ENCODE data around the gene KASH5. TPM values are rescaled to one million over a fixed set of nuclear protein-coding genes. Genes with fewer than 3 reads are reported as not detected.

The KASH5 gene
- total and polyA plus RNA-seq, 2 of the 13 experiments (the other 11 are each of a cell fraction or from before 2014, with no cell fraction given), result not detected

DNA sequence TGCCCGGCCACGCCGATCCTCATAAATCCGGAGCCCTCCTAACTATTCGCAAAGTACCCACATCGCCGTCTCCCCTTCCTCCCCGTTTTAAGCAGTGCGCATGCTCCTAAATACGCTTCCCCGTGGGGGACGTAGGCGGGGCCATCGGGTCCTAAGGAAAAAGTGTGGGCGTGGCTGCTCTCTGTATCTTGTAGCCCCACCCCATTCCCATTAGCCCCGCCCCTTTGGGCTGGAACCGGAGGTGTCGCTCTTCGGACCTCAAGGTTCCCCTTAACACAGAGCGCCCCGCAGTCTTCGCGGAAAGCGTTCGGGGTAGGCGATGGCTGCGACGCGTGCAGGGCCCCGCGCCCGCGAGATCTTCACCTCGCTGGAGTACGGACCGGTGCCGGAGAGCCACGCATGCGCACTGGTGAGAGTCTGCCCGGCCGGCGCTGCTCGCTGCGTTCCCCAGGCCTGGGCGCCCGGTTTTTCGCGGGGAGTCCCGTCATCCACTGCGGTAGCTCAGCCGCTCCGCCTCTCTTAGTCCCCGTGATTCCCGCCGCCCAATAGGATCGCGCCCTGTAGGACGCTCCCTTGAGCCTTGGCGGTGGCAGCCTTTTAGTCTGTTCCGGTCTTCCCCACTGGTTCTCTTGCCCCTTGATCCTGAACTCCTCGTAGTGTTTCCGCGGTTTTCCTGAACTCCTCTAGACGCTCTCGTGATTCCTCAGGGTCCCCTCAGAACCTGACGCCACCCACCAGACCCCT is 65.1 kb downstream of the KASH5 start, which contains the start of gene ALDH16A1 (continued):
- TF ChIP-seq, protein P1, sequence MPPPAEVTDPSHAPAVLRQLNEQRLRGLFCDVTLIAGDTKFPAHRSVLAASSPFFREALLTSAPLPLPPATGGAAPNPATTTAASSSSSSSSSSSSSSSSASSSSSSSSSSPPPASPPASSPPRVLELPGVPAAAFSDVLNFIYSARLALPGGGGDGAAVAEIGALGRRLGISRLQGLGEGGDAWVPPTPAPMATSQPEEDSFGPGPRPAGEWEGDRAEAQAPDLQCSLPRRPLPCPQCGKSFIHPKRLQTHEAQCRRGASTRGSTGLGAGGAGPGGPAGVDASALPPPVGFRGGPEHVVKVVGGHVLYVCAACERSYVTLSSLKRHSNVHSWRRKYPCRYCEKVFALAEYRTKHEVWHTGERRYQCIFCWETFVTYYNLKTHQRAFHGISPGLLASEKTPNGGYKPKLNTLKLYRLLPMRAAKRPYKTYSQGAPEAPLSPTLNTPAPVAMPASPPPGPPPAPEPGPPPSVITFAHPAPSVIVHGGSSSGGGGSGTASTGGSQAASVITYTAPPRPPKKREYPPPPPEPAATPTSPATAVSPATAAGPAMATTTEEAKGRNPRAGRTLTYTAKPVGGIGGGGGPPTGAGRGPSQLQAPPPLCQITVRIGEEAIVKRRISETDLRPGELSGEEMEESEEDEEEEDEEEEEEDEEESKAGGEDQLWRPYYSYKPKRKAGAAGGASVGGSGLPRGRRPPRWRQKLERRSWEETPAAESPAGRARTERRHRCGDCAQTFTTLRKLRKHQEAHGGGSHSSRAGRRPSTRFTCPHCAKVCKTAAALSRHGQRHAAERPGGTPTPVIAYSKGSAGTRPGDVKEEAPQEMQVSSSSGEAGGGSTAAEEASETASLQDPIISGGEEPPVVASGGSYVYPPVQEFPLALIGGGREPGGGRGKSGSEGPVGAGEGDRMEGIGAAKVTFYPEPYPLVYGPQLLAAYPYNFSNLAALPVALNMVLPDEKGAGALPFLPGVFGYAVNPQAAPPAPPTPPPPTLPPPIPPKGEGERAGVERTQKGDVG (CRISPR knock-in tag; IDR thresholded peaks at IDR 0.05; ENCODE audit: borderline replicate concordance), result no peak
- TF ChIP-seq, protein P2, sequence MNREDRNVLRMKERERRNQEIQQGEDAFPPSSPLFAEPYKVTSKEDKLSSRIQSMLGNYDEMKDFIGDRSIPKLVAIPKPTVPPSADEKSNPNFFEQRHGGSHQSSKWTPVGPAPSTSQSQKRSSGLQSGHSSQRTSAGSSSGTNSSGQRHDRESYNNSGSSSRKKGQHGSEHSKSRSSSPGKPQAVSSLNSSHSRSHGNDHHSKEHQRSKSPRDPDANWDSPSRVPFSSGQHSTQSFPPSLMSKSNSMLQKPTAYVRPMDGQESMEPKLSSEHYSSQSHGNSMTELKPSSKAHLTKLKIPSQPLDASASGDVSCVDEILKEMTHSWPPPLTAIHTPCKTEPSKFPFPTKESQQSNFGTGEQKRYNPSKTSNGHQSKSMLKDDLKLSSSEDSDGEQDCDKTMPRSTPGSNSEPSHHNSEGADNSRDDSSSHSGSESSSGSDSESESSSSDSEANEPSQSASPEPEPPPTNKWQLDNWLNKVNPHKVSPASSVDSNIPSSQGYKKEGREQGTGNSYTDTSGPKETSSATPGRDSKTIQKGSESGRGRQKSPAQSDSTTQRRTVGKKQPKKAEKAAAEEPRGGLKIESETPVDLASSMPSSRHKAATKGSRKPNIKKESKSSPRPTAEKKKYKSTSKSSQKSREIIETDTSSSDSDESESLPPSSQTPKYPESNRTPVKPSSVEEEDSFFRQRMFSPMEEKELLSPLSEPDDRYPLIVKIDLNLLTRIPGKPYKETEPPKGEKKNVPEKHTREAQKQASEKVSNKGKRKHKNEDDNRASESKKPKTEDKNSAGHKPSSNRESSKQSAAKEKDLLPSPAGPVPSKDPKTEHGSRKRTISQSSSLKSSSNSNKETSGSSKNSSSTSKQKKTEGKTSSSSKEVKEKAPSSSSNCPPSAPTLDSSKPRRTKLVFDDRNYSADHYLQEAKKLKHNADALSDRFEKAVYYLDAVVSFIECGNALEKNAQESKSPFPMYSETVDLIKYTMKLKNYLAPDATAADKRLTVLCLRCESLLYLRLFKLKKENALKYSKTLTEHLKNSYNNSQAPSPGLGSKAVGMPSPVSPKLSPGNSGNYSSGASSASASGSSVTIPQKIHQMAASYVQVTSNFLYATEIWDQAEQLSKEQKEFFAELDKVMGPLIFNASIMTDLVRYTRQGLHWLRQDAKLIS (CRISPR knock-in tag; IDR thresholded peaks at IDR 0.05), result no peak
- TF ChIP-seq NFYB (CRISPR knock-in tag; IDR thresholded peaks at IDR 0.05) (peak; percentile 88), ZNF644 (CRISPR knock-in tag; IDR thresholded peaks at IDR 0.05; ENCODE audit: low read depth) (no peak), ZNF468 (CRISPR knock-in tag; IDR thresholded peaks at IDR 0.05) (no peak), SP140L (CRISPR knock-in tag; IDR thresholded peaks at IDR 0.05; ENCODE audit: borderline replicate concordance) (no peak), PRMT3 (CRISPR knock-in tag; IDR thresholded peaks at IDR 0.05; ENCODE audit: borderline replicate concordance, low read depth) (no peak), TRIM24 (CRISPR knock-in tag; IDR thresholded peaks at IDR 0.05) (no peak), FOXA3 (CRISPR knock-in tag; IDR thresholded peaks at IDR 0.05) (0 out of 2 replicates have a peak, but pooled peaks have one; percentile 2), ZNF652 (CRISPR knock-in tag; IDR thresholded peaks at IDR 0.05; ENCODE audit: borderline replicate concordance, low read depth) (no peak), SP4 (CRISPR knock-in tag; IDR thresholded peaks at IDR 0.05) (peak; percentile 95), ELF4 (CRISPR knock-in tag; IDR thresholded peaks at IDR 0.05; ENCODE audit: borderline replicate concordance) (no peak), EED (CRISPR knock-in tag; IDR thresholded peaks at IDR 0.05) (no peak), RAD21 (CRISPR knock-in tag; IDR thresholded peaks at IDR 0.05) (no peak), ZNF577 (CRISPR knock-in tag; IDR thresholded peaks at IDR 0.05; ENCODE audit: borderline replicate concordance, low read depth) (no peak), ZNF296 (CRISPR knock-in tag; conservative IDR thresholded peaks at IDR 0.05) (no peak), KDM2A (CRISPR knock-in tag; IDR thresholded peaks at IDR 0.05; ENCODE audit: borderline replicate concordance, low read depth) (no peak; the same call in 1 of the 2 replicates), MEF2D (CRISPR knock-in tag; IDR thresholded peaks at IDR 0.05) (peak; percentile 78), ZNF768 (CRISPR knock-in tag; IDR thresholded peaks at IDR 0.05) (no peak; the same call in 1 of the 2 replicates), ARHGAP35 (CRISPR knock-in tag; IDR thresholded peaks at IDR 0.05; ENCODE audit: borderline replicate concordance) (no peak)
- TF ChIP-seq, protein P3, sequence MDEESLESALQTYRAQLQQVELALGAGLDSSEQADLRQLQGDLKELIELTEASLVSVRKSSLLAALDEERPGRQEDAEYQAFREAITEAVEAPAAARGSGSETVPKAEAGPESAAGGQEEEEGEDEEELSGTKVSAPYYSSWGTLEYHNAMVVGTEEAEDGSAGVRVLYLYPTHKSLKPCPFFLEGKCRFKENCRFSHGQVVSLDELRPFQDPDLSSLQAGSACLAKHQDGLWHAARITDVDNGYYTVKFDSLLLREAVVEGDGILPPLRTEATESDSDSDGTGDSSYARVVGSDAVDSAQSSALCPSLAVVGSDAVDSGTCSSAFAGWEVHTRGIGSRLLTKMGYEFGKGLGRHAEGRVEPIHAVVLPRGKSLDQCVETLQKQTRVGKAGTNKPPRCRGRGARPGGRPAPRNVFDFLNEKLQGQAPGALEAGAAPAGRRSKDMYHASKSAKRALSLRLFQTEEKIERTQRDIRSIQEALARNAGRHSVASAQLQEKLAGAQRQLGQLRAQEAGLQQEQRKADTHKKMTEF (CRISPR knock-in tag; IDR thresholded peaks at IDR 0.05), result peak; percentile 59

Measured in HepG2 (cell line).